H1 (cell line): ENCODE results near the gene TGFA. TPM values are rescaled to one million over a fixed set of nuclear protein-coding genes. Genes with fewer than 3 reads are reported as not detected.

Experiments
- CTCF ChIA-PET: fragments of 300-600 bp; sonication (Branson Sonifier 250); formaldehyde crosslinking; loops from one replicate; lab custom pipeline; 2021; ENCODE audit not compliant: partially characterized antibody; lab: Charles Lee
- POLR2A ChIA-PET: fragments of 300-600 bp; sonication (Branson Sonifier 250); formaldehyde crosslinking; loops from one replicate; lab custom pipeline; 2021; ENCODE audit warnings: inconsistent platforms; ENCODE audit not compliant: partially characterized antibody; lab: Charles Lee
- DNase-seq, 2 experiments: peaks; one replicate each; pipeline versions ENCODE4 v3.0.0 to v3.0.0-alpha.2; 2010 to 2022; ENCODE audit warnings: low spot score in 2 of 2, low read depth in 1 of 2, mixed read lengths in 1 of 2
- FAIRE-seq: peaks from 2 replicates; lab custom pipeline; 2011; peaks lifted over from hg19 to GRCh38; lab: Jason Lieb, UNC
- H2AFZ ChIP-seq: 2 replicates; pipeline ENCODE4 v1.8.1; 2012; ENCODE audit warnings: low read length, inconsistent platforms
- H2AK5ac ChIP-seq: 2 replicates; pipeline ENCODE4 v1.6.1; 2013; ENCODE audit warnings: low read depth, low read length
- H2BK120ac ChIP-seq: replicated peaks from 2 replicates; pipeline ENCODE3; 2013; ENCODE audit warnings: low read depth, low read length, inconsistent platforms
- H2BK12ac ChIP-seq: 2 replicates; pipeline ENCODE4 v1.6.1; 2013; ENCODE audit warnings: low read depth, low read length
- H2BK15ac ChIP-seq: 2 replicates; pipeline ENCODE4 v1.6.1; 2013; ENCODE audit warnings: low read length
- H2BK20ac ChIP-seq: 2 replicates; pipeline ENCODE4 v1.6.1; 2013; ENCODE audit warnings: low read length
- H2BK5ac ChIP-seq: 2 replicates; pipeline ENCODE4 v1.6.1; 2013; ENCODE audit warnings: low read depth, low read length
- H3K14ac ChIP-seq: 2 replicates; pipeline ENCODE4 v1.6.1; 2013; ENCODE audit warnings: inconsistent platforms; ENCODE audit not compliant: insufficient read length
- H3K18ac ChIP-seq: 2 replicates; pipeline ENCODE4 v1.6.1; 2013; ENCODE audit warnings: low read length; ENCODE audit errors: extremely low read depth
- H3K23ac ChIP-seq: 2 replicates; pipeline ENCODE4 v1.6.1; 2013; ENCODE audit warnings: inconsistent platforms; ENCODE audit not compliant: insufficient read length
- H3K23me2 ChIP-seq: 2 replicates; pipeline ENCODE4 v1.6.1; 2013; ENCODE audit warnings: low read depth, low read length
- H3K27ac ChIP-seq: 2 replicates; pipeline ENCODE4 v1.6.1; 2011; ENCODE audit warnings: low read depth, low read length, inconsistent platforms
- H3K27me3 ChIP-seq, 4 experiments: replicated peaks in 1 of 4; 1 replicate in 1 of 4; 2 replicates in 3 of 4; pipeline versions ENCODE4 v1.6.1 to v1.8.1; 2011 to 2013; ENCODE audit warnings: low read length in 3 of 4, mild to moderate bottlenecking in 3 of 4, inconsistent platforms in 2 of 4, mixed read lengths in 2 of 4, moderate library complexity in 1 of 4; ENCODE audit not compliant: control insufficient read depth in 3 of 4, insufficient read depth in 3 of 4; ENCODE audit errors: extremely low read depth in 1 of 4
- H3K36me3 ChIP-seq, 4 experiments: 2 replicates each; pipeline versions ENCODE4 v1.6.1 to v1.8.1; 2011 to 2013; ENCODE audit warnings: mild to moderate bottlenecking in 4 of 4, low read length in 3 of 4, moderate library complexity in 2 of 4, control low read depth in 1 of 4, inconsistent platforms in 1 of 4; ENCODE audit not compliant: insufficient read depth in 4 of 4, control insufficient read depth in 2 of 4
- H3K4ac ChIP-seq: replicated peaks from 2 replicates; pipeline ENCODE3; 2013; ENCODE audit warnings: low read length, low read depth, mixed read lengths, inconsistent platforms; ENCODE audit not compliant: insufficient read length
- H3K4me1 ChIP-seq, 4 experiments: replicated peaks in 1 of 4; 1 replicate in 1 of 4; 2 replicates in 3 of 4; pipeline versions ENCODE4 v1.6.1 to v1.8.1; 2011 to 2013; ENCODE audit warnings: low read length in 3 of 4, inconsistent platforms in 2 of 4, mixed read lengths in 1 of 4; ENCODE audit not compliant: insufficient read depth in 4 of 4, control insufficient read depth in 3 of 4
- H3K4me2 ChIP-seq, 2 experiments: 2 replicates each; pipeline versions ENCODE4 v1.6.1 to v1.8.1; 2011 to 2013; ENCODE audit warnings: low read depth in 2 of 2, low read length in 2 of 2, control low read depth in 1 of 2, inconsistent platforms in 1 of 2, mild to moderate bottlenecking in 1 of 2; ENCODE audit not compliant: insufficient read depth in 1 of 2
- H3K4me3 ChIP-seq, 4 experiments: fragments of 200-600, 300-600 bp in 1 of 4; sonication (generic), shearing (Covaris generic), sonication (Bioruptor Twin) in 1 of 4; 2 replicates each; pipeline versions ENCODE4 v1.5.1 to v1.8.1; 2011 to 2016; ENCODE audit warnings: low read length in 4 of 4, low read depth in 3 of 4, control low read depth in 2 of 4, inconsistent platforms in 2 of 4, mild to moderate bottlenecking in 2 of 4, mixed read lengths in 1 of 4, moderate library complexity in 1 of 4; ENCODE audit not compliant: insufficient read depth in 2 of 4; ENCODE audit errors: extremely low read depth in 1 of 4
- H3K56ac ChIP-seq: replicated peaks from 2 replicates; pipeline ENCODE3; 2013; ENCODE audit warnings: low read depth, mild to moderate bottlenecking, mixed read lengths, low read length, inconsistent platforms; ENCODE audit not compliant: insufficient read length
- H3K79me1 ChIP-seq: 2 replicates; pipeline ENCODE4 v1.6.1; 2013; ENCODE audit warnings: low read depth, low read length, control low read depth
- H3K79me2 ChIP-seq, 2 experiments: 2 replicates each; pipeline versions ENCODE4 v1.6.1 to v1.8.1; 2012 to 2013; ENCODE audit warnings: low read length in 2 of 2, mild to moderate bottlenecking in 2 of 2, inconsistent platforms in 1 of 2; ENCODE audit not compliant: insufficient read depth in 2 of 2, control insufficient read depth in 1 of 2
- H3K9ac ChIP-seq, 4 experiments: replicated peaks in 1 of 4; 1 replicate in 1 of 4; 2 replicates in 3 of 4; pipeline versions ENCODE4 v1.6.1 to v1.8.1; 2011 to 2013; ENCODE audit warnings: low read depth in 3 of 4, low read length in 3 of 4, control low read depth in 2 of 4, mild to moderate bottlenecking in 2 of 4, moderate library complexity in 2 of 4, inconsistent platforms in 1 of 4; ENCODE audit errors: extremely low read depth in 1 of 4
- H3K9me3 ChIP-seq, 2 experiments: 2 replicates each; pipeline versions ENCODE4 v1.6.1 to v1.8.1; 2012 to 2013; ENCODE audit warnings: mild to moderate bottlenecking in 2 of 2, moderate library complexity in 2 of 2, control low read depth in 1 of 2, inconsistent platforms in 1 of 2, low read depth in 1 of 2, low read length in 1 of 2, mixed read lengths in 1 of 2; ENCODE audit not compliant: insufficient read depth in 2 of 2
- H4K20me1 ChIP-seq, 2 experiments: replicated peaks in 1 of 2; 2 replicates each; pipeline versions ENCODE3 to v1.8.1; 2011 to 2013; ENCODE audit warnings: inconsistent platforms in 2 of 2, low read length in 2 of 2, mild to moderate bottlenecking in 1 of 2; ENCODE audit not compliant: insufficient read depth in 2 of 2, control insufficient read depth in 1 of 2
- H4K5ac ChIP-seq: 2 replicates; pipeline ENCODE4 v1.6.1; 2013; ENCODE audit warnings: low read length, low read depth, mixed read lengths, inconsistent platforms; ENCODE audit not compliant: insufficient read length
- H4K8ac ChIP-seq: 2 replicates; pipeline ENCODE4 v1.8.0; 2013; ENCODE audit warnings: mild to moderate bottlenecking, moderate library complexity, low read length, inconsistent platforms; ENCODE audit not compliant: insufficient read depth; ENCODE audit errors: extremely low read depth
- H4K91ac ChIP-seq: replicated peaks from 2 replicates; pipeline ENCODE3; 2013; ENCODE audit warnings: low read length, mixed read lengths, inconsistent platforms; ENCODE audit not compliant: insufficient read length
- ASH2L ChIP-seq: fragments of 200-600, 300-600 bp; sonication (generic); IDR thresholded peaks from one replicate; pipeline ENCODE4 v1.7.1; 2017; ENCODE audit warnings: low read length
- BRCA1 ChIP-seq: IDR thresholded peaks from 2 replicates; pipeline ENCODE4 v1.6.1; 2012; ENCODE audit warnings: low read depth, low read length, improper control_type of control experiment
- GABPA ChIP-seq: IDR thresholded peaks from 2 replicates; pipeline ENCODE4 v1.6.1; 2011; ENCODE audit warnings: mild to moderate bottlenecking, low read length, moderate library complexity, borderline replicate concordance; ENCODE audit not compliant: insufficient read depth
- GTF2F1 ChIP-seq: IDR thresholded peaks from 2 replicates; pipeline ENCODE4 v1.6.1; 2012; ENCODE audit warnings: low read depth, low read length, improper control_type of control experiment, borderline replicate concordance
- HDAC2 ChIP-seq, 2 experiments: fragments of 300-600 bp in 1 of 2; sonication (generic) in 1 of 2; IDR thresholded peaks; 2 replicates each; pipeline ENCODE4 v1.6.1; 2011 to 2012; ENCODE audit warnings: low read depth in 2 of 2, low read length in 2 of 2, mild to moderate bottlenecking in 2 of 2, moderate library complexity in 2 of 2, borderline replicate concordance in 1 of 2, inconsistent platforms in 1 of 2
- MAFK ChIP-seq: IDR thresholded peaks from 2 replicates; pipeline ENCODE4 v1.6.1; 2012; ENCODE audit warnings: low read depth, mild to moderate bottlenecking, improper control_type of control experiment, low read length
- SRF ChIP-seq: IDR thresholded peaks from 2 replicates; pipeline ENCODE4 v1.6.1; 2011; ENCODE audit warnings: mild to moderate bottlenecking, low read depth, low read length, moderate library complexity
- TCF12 ChIP-seq: IDR thresholded peaks from 2 replicates; pipeline ENCODE4 v1.6.1; 2011; ENCODE audit warnings: low read depth, mild to moderate bottlenecking, low read length
- YY1 ChIP-seq: IDR thresholded peaks from 2 replicates; pipeline ENCODE4 v1.6.1; 2011; ENCODE audit warnings: low read depth, mild to moderate bottlenecking, low read length
- WGBS, 2 experiments: shearing (Covaris generic) in 1 of 2; methylation state at CpG; one replicate each; pipeline versions ENCODE4 v1.1.6 to v1.1.7; 2013 to 2015; ENCODE audit warnings: low lambda C conversion rate in 2 of 2, mixed read lengths in 2 of 2, inconsistent platforms in 1 of 2, low coverage in 1 of 2, missing lambda C conversion rate in 1 of 2; ENCODE audit not compliant: insufficient replicate concordance in 2 of 2, insufficient coverage in 1 of 2, insufficient read length in 1 of 2; ENCODE audit errors: extremely low coverage in 1 of 2, missing lambda C conversion rate in 1 of 2; 5-methylcytosine and 5-hydroxymethylcytosine counted together
- polyA plus RNA-seq, 7 experiments: library from polyadenylated mRNA; depleted of rRNA in 3 of 7; stranded (reverse) in 5 of 7; unstranded in 2 of 7; fragments of >200 nt in 5 of 7; fragments of 200-250 nt in 2 of 7; gene quantifications; 1 replicate in 5 of 7; 2 replicates in 1 of 7; 4 replicates in 1 of 7; pipeline versions ENCODE4 v1.2.1 to v1.2.3, GENCODE V29; 2011 to 2013; ENCODE audit warnings: missing spikeins in 2 of 7, mixed read lengths in 2 of 7
- total RNA-seq: library from RNA; stranded (reverse); fragmentation: NEBNext Ultra II Directional; extraction: Animal tissue kit (Norgen Biotek cat#: 25700); gene quantifications from 2 replicates; pipeline ENCODE4 v1.2.1, GENCODE V29; 2021
- TF ChIP-seq, protein P1 (sequence below): IDR thresholded peaks from 2 replicates; pipeline ENCODE4 v1.6.1; 2012; ENCODE audit warnings: inconsistent platforms

The TGFA gene
- total and polyA plus RNA-seq, 2 of the 8 experiments (the other 6 are each of a cell fraction or from before 2014, with no cell fraction given): 1.8 to 3.7 TPM

GRCh38 chr2:70442301-70443077, 111.1 kb downstream of the TGFA start:
- H3K14ac ChIP-seq: no peak overlapping the region
- H3K27me3 ChIP-seq: peaks cover 1 to 44% (median 23%) of the 10 kb centered on the region in 4 experiments
- no peak overlapping the region for H3K18ac ChIP-seq
- WGBS, 2 experiments: 84% methylated on average over 5 of the region's 8 CpGs; no CpG with 5 or more reads in 1 of the 2 experiments
- H3K56ac ChIP-seq: no peak overlapping the region
- H4K8ac ChIP-seq: no peak overlapping the region
- no peak overlapping the region for H3K23ac ChIP-seq
- TF ChIP-seq GTF2F1: no peak
- TF ChIP-seq YY1: no peak
- no peak for TF ChIP-seq BRCA1
- no peak for TF ChIP-seq MAFK
- no peak for TF ChIP-seq TCF12
- no peak for TF ChIP-seq GABPA
- no peak for TF ChIP-seq HDAC2 (IDR thresholded peaks at IDR 0.05; ENCODE audit: borderline replicate concordance in 1 of 2, low read depth in 2 of 2, low read length in 2 of 2)
- no peak for TF ChIP-seq SRF
- TF ChIP-seq ASH2L: no peak
- TF ChIP-seq, protein P1, sequence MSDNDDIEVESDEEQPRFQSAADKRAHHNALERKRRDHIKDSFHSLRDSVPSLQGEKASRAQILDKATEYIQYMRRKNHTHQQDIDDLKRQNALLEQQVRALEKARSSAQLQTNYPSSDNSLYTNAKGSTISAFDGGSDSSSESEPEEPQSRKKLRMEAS: no peak
- no peaks in the 10 kb centered on the region for H3K36me3 ChIP-seq
- CTCF ChIA-PET: interaction anchor here (0.8 to 1.2 kb wide), 3 partner anchors 102 to 205 kb away, joined by 3 read pairs; no protein-coding TSS in a partner anchor
- H3K4me3 ChIP-seq: no peak overlapping the region
- no peak overlapping the region for H3K27ac ChIP-seq
- DNase-seq (peak in 1 of 2 experiments; percentile 33), FAIRE-seq (no peak)
- H2BK15ac ChIP-seq: no peak overlapping the region
- H3K79me1 ChIP-seq: no peaks in the 10 kb centered on the region
- H4K5ac ChIP-seq: no peak overlapping the region
- no peaks in the 10 kb centered on the region for H3K79me2 ChIP-seq
- H2AK5ac ChIP-seq: no peak overlapping the region
- H2BK20ac ChIP-seq: no peak overlapping the region
- no peak overlapping the region for H3K9ac ChIP-seq
- H2BK12ac ChIP-seq: no peak overlapping the region
- H3K4ac ChIP-seq: no peak overlapping the region
- no peak overlapping the region for H2BK5ac ChIP-seq
- no peak overlapping the region for H4K91ac ChIP-seq
- no peaks in the 10 kb centered on the region for H3K23me2 ChIP-seq
- H3K4me1 ChIP-seq: no peaks in the 10 kb centered on the region
- no peak overlapping the region for H3K4me2 ChIP-seq
- H2BK120ac ChIP-seq: no peak overlapping the region
- no peaks in the 10 kb centered on the region for H4K20me1 ChIP-seq
- no peaks in the 10 kb centered on the region for H3K9me3 ChIP-seq
- H2AFZ ChIP-seq: no peak overlapping the region
- POLR2A ChIA-PET: no interaction called here
